Right atrium auricular region (tissue), 2 donors: ENCODE results near the gene SARS2. TPM values are rescaled to one million over a fixed set of nuclear protein-coding genes. Genes with fewer than 3 reads are reported as not detected.
"Not testable (repeated sequence)": the region's sequence is repeated elsewhere in the genome, so short reads cannot be mapped to it uniquely, and the experiment has no call there.

Experiments
- DNase-seq: peaks from one replicate; pipeline ENCODE4 v3.0.0-alpha.2; 2019; ENCODE audit warnings: low spot score
- H3K27ac ChIP-seq, 2 donors: fragments of 200-600 bp; sonication (generic); 1 replicate in 1 of 2; 2 replicates in 1 of 2; pipeline ENCODE4 v1.5.1; 2016 to 2019
- H3K27me3 ChIP-seq, 2 donors: fragments of 200-600 bp; sonication (generic); one replicate each; pipeline versions ENCODE4 v1.5.1 to v1.6.0; 2017 to 2019
- H3K36me3 ChIP-seq: fragments of 200-600 bp; sonication (generic); one replicate; pipeline ENCODE4 v1.5.1; 2016
- H3K4me1 ChIP-seq, 2 donors: fragments of 200-600 bp; sonication (generic); one replicate each; pipeline versions ENCODE4 v1.5.1 to v1.6.0; 2017 to 2019
- H3K4me3 ChIP-seq, 2 donors: fragments of 200-600 bp; sonication (generic); 1 replicate in 1 of 2; 2 replicates in 1 of 2; pipeline ENCODE4 v1.5.1; 2017 to 2019; ENCODE audit warnings: mild to moderate bottlenecking in 1 of 2, moderate library complexity in 1 of 2
- H3K9me3 ChIP-seq, 2 donors: fragments of 200-600 bp; sonication (generic); one replicate each; pipeline ENCODE4 v1.5.1; 2019
- total RNA-seq, 2 donors: library from RNA; depleted of rRNA; stranded (reverse); fragments of >200 nt; gene quantifications; one replicate each; pipeline ENCODE4 v1.1.0, GENCODE V29; 2016
- TF ChIP-seq, protein P1 (sequence below), 2 donors: fragments of 200-600 bp; sonication (generic); IDR thresholded peaks; one replicate each; pipeline ENCODE4 v1.5.1; 2019; ENCODE audit warnings: antibody characterized with exemption in 2 of 2

SARS2 gene
- total RNA-seq, 2 donors from 2014 or later = 13.7 to 24.3 TPM

DNA sequence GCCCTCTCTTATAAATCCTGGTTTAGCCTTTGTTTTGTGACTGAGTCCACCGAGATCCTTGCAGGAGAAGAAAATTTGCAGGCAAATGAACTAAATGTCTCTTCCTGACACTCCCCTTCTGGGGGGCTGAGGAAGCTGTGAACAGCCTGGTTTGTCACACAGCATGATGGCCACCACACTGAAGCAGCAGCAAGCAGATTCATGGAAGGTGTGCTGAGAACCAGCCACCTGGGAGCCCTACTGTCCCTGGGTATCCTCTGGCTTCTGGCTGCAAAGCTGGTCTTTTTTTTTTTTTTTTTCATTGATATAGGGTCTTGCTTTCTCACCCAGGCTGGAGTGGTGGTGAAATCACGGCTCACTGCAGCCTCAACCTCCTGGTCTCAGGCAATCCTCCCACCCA is 11.4 kb upstream of the SARS2 start:
- no peaks in the 10 kb centered on the region for H3K9me3 ChIP-seq
- H3K4me3 ChIP-seq = no peak overlapping the region
- H3K4me1 ChIP-seq = no peaks in the 10 kb centered on the region
- H3K36me3 ChIP-seq = no peaks in the 10 kb centered on the region
- TF ChIP-seq, protein P1, sequence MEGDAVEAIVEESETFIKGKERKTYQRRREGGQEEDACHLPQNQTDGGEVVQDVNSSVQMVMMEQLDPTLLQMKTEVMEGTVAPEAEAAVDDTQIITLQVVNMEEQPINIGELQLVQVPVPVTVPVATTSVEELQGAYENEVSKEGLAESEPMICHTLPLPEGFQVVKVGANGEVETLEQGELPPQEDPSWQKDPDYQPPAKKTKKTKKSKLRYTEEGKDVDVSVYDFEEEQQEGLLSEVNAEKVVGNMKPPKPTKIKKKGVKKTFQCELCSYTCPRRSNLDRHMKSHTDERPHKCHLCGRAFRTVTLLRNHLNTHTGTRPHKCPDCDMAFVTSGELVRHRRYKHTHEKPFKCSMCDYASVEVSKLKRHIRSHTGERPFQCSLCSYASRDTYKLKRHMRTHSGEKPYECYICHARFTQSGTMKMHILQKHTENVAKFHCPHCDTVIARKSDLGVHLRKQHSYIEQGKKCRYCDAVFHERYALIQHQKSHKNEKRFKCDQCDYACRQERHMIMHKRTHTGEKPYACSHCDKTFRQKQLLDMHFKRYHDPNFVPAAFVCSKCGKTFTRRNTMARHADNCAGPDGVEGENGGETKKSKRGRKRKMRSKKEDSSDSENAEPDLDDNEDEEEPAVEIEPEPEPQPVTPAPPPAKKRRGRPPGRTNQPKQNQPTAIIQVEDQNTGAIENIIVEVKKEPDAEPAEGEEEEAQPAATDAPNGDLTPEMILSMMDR (IDR thresholded peaks at IDR 0.05) = no peak
- H3K27me3 ChIP-seq = no peaks in the 10 kb centered on the region
- no peak overlapping the region for H3K27ac ChIP-seq
- DNase-seq = no peak

DNA sequence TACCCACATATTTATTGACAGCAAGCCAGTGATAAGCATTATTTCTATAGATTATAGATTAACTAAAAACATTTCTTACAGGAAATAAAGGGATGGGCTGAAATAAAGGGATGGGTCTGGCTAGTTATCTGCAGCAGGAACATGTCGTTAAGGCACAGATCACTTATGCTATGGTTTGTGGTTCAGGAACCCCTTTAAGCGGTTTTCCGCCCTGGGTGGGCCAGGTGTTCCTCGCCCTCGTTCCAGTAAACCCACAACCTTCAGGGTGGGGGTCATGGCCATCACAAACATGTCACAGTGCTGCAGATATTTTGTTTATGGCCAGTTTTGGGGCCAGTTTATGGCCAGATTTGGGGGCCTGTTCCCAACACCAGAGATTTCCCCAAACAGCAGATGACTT is 10.9 kb upstream of the SARS2 start:
- H3K4me3 ChIP-seq, DNase-seq, H3K27ac ChIP-seq, H3K27me3 ChIP-seq, H3K36me3 ChIP-seq, H3K4me1 ChIP-seq, H3K9me3 ChIP-seq: not testable (repeated sequence)

DNA sequence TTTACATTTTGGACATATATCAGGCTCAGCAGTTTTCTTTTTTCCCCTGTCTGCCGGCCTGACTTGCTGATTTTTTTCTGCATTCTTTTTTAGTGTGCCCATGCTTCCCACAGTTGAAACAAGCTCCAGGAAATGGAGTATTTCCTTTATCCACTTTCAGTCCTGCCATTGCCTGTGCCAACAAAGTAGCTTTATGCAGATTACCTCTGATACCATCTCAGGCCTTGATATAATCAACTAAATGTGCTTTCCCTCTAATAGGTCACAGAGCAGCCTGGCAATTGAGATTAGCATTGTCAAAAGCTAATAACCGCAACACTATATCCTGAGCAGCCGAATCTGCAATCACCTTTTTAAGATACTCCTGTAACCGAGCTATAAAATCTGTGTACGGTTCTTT is 9.4 kb upstream of the SARS2 start:
- Histone ChIP-seq H3K4me3 (no peak overlapping the region), H3K9me3 (no peaks in the 10 kb centered on the region), H3K27ac (no peak overlapping the region), H3K4me1 (no peaks in the 10 kb centered on the region), H3K27me3 (no peaks in the 10 kb centered on the region), H3K36me3 (no peaks in the 10 kb centered on the region)
- TF ChIP-seq, protein P1 (IDR thresholded peaks at IDR 0.05) = no peak
- no peak for DNase-seq

DNA sequence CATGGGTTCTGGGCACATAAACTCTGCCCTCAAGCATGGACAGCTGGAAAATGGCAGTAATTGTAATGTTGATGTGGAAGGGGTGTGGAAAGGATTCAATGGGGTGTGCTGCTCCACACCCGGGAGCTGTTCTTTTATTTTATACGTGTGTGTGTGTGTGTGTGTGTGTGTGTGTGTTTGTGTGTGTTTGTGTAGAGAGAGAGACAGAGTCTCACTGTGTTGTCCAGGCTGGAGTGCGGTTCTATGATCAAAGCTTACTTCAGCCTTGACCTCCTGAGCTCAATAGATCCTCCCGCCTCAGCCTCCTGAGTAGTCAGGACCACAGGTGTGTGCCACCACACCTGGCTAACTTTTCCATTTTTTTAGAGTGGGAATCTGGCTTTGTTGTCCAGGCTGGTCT is 3.0 kb upstream of the SARS2 start:
- Histone ChIP-seq H3K27me3 (no peaks in the 10 kb centered on the region), H3K36me3 (peaks cover 10% of the 10 kb centered on the region), H3K27ac (no peak overlapping the region), H3K4me1 (peaks cover 0 to 28% of the 10 kb centered on the region in 2 donors), H3K4me3 (no peak overlapping the region), H3K9me3 (no peaks in the 10 kb centered on the region)
- TF ChIP-seq, protein P1 (IDR thresholded peaks at IDR 0.05) = no peak
- DNase-seq = no peak

GRCh38 chr19:38932425-38933179 is 2.0 kb upstream of the SARS2 start:
- Histone ChIP-seq H3K36me3 (peaks cover 10% of the 10 kb centered on the region), H3K27me3 (no peaks in the 10 kb centered on the region), H3K9me3 (no peaks in the 10 kb centered on the region), H3K4me3 (no peak overlapping the region), H3K27ac (no peak overlapping the region), H3K4me1 (peaks cover 0 to 28% of the 10 kb centered on the region in 2 donors)
- DNase-seq = no peak
- TF ChIP-seq, protein P1 (IDR thresholded peaks at IDR 0.05) = peak in 1 of 2 donors; percentile 48

DNA sequence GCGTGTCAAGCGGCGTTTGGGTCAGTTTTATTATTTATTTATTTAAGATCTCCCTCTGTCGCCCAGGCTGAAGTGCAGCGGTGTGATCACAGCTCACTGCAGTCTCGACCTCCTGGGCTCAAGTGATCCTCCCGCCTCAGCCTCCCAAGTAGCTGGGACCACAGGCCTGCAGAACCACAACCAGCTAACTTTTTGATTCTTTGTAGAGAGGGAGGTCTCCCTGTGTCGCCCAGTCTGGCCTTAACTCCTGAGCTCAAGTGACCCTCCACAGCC is 894 bp upstream of the SARS2 start:
- peaks cover 0 to 28% of the 10 kb centered on the region in 2 donors for H3K4me1 ChIP-seq
- no peak for DNase-seq
- no peaks in the 10 kb centered on the region for H3K27me3 ChIP-seq
- TF ChIP-seq, protein P1 (IDR thresholded peaks at IDR 0.05) = no peak
- H3K4me3 ChIP-seq = peak overlapping the region; percentile 60 to 77
- H3K9me3 ChIP-seq = no peaks in the 10 kb centered on the region
- peak overlapping the region in 1 of 2 donors; percentile 91 for H3K27ac ChIP-seq
- H3K36me3 ChIP-seq = peaks cover 10% of the 10 kb centered on the region
